G401 (cell line): Measurements from ENCODE around the gene DET1. TPM values are rescaled to one million over a fixed set of nuclear protein-coding genes. Genes with fewer than 3 reads are reported as not detected.

Source experiments
- DNase-seq: peaks from one replicate; pipeline ENCODE4 v3.0.0-alpha.2; 2015; ENCODE audit warnings: low spot score
- in situ Hi-C: cut with HindIII; loops from 2 replicates; pipeline ENCODE4 v1.10.0; 2016; ENCODE audit warnings: low sequenced_read_pairs, mixed read lengths
- total RNA-seq: library from RNA; depleted of rRNA; stranded (reverse); fragments of >200 nt; shearing (Covaris generic); gene quantifications from 2 replicates; pipeline ENCODE4 v1.2.3, GENCODE V29; 2014

Gene DET1
- total RNA-seq, 1 experiment from 2014 or later: 4.2 TPM

DNA sequence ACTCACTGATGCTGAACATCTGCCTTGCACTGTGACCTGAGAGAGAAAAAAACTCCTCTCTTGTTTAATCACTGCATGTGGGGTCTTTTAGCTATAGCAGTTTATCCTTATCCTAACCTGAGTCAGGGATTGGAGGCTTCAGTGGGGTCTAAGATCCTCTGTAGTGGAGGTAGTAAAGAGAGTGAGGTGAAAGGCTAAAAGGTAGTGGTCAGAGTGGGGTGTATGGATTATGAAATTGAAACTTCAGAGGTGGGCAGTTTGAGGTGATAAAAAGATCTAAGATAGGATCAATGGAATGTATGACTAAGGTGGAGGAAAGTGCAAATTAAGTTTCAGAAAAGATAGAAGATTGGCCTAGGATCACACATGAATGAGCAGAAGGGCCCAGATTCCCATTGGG lies 36.5 kb downstream of the DET1 start:
- in situ Hi-C loops: no loop called here

GRCh38 chr15:88509321-88509720 lies 37.2 kb downstream of the DET1 start:
- no peak for DNase-seq
- in situ Hi-C loops: no loop called here

More for the DNA sequence above, 36.5 kb downstream of the DET1 start:
- DNase-seq: no peak

GRCh38 chr15:88506628-88507027 lies 39.9 kb downstream of the DET1 start:
- in situ Hi-C loops: no loop called here
- no peak for DNase-seq

DNA sequence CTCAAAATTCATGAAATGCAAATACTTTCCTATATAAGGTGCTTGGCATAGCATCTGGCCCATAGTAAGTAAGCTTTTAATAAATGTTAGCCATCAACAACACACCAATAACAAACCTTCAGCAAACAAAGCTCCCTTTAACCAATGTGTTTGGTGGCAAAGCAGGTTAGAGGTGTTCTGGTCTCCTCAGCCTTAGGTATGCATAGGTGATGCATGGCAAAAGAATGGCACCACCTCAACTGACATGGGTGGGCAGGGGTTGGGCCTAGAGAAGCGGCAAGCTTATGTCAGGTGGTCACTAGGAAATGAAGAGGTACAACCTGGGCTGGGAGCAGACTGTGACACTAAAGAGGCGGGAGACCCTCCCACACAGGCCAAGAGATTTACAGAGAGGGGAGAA lies 40.8 kb downstream of the DET1 start:
- in situ Hi-C loops: no loop called here
- no peak for DNase-seq

- in situ Hi-C loops: no loop called here
- no peak for DNase-seq
Observed at GRCh38 chr15:88504445-88504844, 42.0 kb downstream of the DET1 start.

- in situ Hi-C loops: no loop called here
Observed at GRCh38 chr15:88498996-88499395, 47.5 kb downstream of the DET1 start.

DNA sequence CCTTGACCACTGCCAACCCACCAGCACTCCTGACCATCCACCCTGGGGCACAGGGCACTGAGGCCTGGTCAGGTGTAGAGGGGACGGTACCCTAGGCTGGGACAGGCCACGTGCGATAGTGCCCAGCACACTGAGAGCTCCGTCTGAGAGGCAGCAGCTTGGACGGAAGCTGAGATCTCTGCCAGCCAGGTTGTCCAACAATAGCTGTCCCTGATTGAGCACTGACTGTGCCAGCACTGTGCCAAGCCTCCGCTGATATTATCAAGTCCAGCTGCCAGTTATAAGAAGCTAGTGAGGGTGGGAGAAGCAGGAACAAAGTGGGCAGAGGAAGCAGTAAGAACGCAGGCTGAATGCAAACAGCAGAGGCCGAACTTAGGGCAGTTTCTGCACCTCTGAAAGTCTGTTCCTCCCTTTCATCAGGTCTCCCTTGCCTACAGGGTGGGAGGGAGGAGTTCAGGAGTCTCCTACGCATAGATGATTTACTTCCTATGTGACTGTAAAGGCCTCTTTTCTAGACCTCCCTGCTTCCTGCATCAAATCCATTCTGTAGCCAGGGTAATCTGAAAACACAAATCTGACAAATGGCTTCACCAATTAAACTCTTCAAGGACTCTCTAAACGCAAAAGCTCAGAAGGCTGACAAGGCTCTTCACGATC lies 49.2 kb downstream of the DET1 start:
- in situ Hi-C loops: no loop called here
- DNase-seq: peak; percentile 77

More at GRCh38 chr15:88498996-88499395, 47.5 kb downstream of the DET1 start:
- no peak for DNase-seq

- in situ Hi-C loops: no loop called here
- DNase-seq: no peak
Observed at GRCh38 chr15:88493844-88494243, 52.6 kb downstream of the DET1 start.

DNA sequence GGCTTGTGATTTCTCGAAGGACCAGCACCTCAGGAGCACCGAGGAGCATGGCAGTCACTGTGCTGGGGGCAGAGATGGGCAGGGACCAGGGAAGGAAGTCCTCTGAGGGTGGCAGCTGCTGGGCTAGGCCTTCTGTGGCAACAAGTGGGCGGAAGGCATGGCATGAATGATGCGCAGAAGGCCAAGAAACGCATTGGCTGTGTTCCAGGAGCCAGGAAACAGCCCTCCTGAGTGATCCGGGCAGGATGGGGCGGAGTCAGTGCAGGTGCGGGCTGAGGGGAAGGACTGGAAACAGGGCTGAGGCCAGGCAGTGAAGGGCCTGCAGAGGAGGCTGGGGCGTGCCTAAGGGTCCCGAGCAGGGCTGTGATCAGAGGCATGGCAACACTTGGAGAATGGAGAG lies 55.3 kb downstream of the DET1 start:
- in situ Hi-C loops: no loop called here
- peak; percentile 49 for DNase-seq

DNA sequence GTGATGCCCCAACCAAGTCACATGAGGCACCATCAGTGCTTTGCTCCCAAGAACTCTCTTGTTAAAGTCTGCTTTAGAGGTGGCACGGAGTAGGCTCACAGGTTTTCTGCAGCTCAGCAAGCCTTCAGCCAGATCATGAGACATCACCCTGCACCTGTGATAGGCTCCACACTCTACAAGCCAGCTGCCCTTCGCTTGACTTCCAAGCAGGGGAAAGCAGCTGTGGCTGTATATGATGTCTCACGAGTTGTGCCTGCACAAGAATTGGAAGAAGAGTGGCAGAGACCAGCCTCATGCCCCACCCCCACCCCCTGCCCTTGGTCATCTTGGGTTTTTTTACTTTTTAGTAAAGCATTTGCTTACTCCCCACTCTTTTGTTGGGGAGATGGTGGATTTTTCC lies 56.4 kb downstream of the DET1 start:
- no peak for DNase-seq
- in situ Hi-C loops: no loop called here

DNA sequence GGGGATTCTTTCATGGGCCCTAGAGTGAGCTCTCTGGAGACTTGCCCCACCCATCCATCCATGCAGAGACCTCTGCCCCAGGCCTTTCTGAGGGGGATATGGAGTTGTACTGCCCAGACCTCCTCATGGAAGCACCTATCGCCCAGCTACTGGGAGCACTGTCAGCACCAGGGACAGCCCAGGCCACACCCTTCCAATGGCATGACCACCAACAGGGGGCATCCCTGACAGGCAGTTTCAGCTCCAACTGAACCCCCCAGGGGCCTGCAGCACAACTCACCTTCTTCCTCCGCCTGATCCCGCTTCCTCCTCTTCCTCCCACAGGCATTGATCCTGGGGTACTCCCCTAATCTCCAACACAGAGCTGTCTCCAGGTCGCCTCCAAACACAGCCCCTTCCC lies 57.2 kb downstream of the DET1 start:
- in situ Hi-C loops: no loop called here
- no peak for DNase-seq

DNA sequence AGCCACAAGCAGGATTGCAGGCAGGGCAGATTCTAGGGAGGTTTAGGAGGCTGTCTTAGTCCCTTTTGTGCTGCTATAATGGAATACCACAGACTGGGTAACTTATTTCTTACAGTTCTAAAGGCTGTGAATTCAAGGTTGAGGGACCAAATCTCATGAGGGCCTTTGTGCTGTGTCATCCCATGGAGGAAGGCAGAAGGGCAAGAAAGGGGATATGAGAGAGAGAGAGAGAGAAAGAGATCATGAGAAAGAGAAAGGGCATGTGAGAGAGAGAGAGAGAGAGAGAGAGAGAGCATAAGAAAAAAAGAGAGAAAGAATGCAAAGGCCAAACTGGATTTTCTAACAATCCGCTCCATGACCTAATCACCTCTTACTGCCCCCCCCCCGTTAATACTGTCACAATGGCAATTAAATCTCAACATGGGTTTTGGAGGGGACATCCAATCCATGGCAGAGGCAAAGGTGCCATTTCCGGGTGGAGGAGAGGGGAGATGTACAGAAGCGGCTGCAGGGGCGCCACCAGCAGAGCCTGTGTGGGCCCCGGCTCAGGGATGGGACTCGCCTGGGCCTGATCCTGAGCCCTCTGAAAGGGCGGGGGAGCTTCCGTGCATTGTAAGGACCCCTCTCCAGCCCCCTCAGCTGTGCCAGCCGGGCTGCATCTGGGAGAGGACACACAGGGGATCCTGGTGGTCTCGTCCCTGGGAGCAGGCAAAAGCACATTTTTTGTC lies 58.5 kb downstream of the DET1 start:
- no peak for DNase-seq
- in situ Hi-C loops: no loop called here

DNA sequence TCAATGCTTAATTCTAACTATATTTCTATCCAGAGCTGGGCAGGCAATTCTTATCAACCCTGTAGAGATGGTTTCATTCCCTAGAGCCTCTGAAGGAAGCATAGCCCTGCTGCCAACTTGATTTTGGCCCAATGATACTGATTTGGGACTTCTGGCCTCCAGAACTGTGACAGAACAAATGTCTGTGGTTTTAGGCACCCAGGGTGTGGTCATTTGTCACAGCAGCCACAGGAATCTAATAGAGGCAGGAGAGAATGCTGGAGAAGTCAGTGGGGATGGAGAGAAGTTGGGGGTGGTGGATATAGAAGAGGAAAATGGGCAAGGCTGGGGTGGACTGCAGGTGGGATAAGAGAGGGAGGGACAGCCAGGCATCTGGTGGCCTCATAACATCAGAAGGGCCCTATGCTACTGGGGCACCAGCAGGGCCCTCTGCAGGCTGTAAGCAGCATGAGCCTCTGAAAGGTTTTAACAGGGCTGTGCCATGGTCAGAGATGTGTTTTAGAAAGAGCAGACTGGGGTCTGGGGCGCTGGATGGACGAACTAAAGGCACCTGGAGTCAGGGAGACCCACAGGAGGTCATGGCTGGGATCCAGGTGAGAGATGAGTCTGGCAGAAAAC lies 59.2 kb downstream of the DET1 start:
- no peak for DNase-seq
- in situ Hi-C loops: no loop called here

- in situ Hi-C loops: no loop called here
- DNase-seq: no peak
Observed at GRCh38 chr15:88484682-88485331, 61.7 kb downstream of the DET1 start.

- in situ Hi-C loops: no loop called here
- no peak for DNase-seq
Observed at GRCh38 chr15:88482263-88482662, 64.2 kb downstream of the DET1 start.

GRCh38 chr15:88480981-88481380 lies 65.5 kb downstream of the DET1 start:
- DNase-seq: peak; percentile 87
- in situ Hi-C loops: no loop called here

DNA sequence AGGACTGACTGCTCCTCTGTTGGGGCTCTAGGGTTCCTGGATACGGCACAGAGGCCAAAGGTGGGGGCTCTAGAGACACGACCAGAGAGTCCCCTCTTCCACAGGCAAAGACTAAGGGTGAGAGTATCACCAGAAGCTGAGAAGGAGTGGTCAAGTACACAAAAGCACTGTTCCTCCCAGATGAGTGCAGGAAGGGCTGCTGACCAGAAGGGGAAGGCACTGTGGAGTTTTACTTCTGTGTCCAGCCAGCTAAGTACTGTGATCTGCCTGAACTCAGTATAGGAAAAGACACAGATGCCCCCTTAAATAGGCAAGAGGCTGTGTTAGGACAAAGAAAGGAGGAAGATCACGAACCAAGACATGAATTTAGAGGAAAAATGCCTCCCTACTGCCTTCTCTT lies 67.3 kb downstream of the DET1 start:
- DNase-seq: no peak
- in situ Hi-C loops: loop anchor here (10.0 kb wide), 1 partner anchor 136 kb away; no protein-coding TSS in a partner anchor

DNA sequence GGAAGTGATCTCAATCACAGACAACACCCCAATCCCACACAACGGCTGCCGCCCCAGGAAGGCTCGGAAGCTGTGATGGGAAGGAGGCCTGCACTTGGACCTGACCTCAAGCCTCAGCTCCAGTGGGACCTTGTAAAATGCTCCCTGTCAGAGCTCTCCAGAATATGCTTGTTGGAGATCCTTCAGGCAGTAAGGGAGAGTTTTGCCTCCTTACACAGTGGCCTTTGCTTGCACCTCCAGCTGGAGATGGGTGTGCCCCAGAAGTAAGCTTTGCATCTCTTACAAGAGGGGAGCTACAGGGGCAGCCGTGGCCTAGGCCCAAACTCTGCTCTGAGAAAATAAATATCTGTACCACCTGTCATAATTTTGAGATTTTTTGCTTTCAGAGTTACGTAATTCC lies 68.6 kb downstream of the DET1 start:
- no peak for DNase-seq
- in situ Hi-C loops: loop anchor here (10.0 kb wide), 1 partner anchor 137 kb away; no protein-coding TSS in a partner anchor

- in situ Hi-C loops: loop anchor here (10.0 kb wide), 1 partner anchor 138 kb away; no protein-coding TSS in a partner anchor
- no peak for DNase-seq
Observed at GRCh38 chr15:88477126-88477525, 69.4 kb downstream of the DET1 start.

DNA sequence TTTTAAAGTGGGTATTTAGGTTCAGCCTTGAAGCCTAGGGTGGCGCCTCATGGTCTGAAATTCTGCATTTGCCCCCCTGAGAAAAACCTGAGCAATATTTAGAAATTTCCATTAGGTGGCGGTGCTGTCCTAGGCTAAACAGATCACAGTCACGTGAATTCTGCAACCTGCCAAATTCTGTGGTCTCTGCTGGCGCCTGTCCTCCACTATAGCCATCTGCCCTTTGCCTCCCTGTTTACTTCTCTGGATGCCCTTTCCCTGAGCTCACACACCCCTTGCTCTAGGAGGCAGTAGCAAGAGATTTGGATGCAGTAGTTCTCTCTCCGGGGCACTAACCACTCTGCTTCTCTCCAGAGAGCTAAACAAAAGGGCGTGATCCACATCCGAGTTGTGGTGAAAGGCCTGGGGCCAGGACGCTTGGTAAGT lies 69.8 kb downstream of the DET1 start:
- peak; percentile 88 for DNase-seq
- in situ Hi-C loops: loop anchor here (10.0 kb wide), 1 partner anchor 138 kb away; no protein-coding TSS in a partner anchor
